Liver (tissue), 3 donors: ENCODE data around the gene KDM4C.

Source experiments
- JUND ChIP-seq, 2 donors: IDR thresholded peaks; 2 replicates each; pipeline ENCODE4 v1.6.1; 2016; ENCODE audit warnings: antibody characterized with exemption in 2 of 2
- RAD21 ChIP-seq, 2 donors: IDR thresholded peaks; 2 replicates each; pipeline ENCODE4 v1.6.1; 2016; ENCODE audit warnings: antibody characterized with exemption in 2 of 2, mild to moderate bottlenecking in 2 of 2
- SP1 ChIP-seq: IDR thresholded peaks from 2 replicates; pipeline ENCODE4 v1.6.1; 2018; ENCODE audit warnings: antibody characterized with exemption, mild to moderate bottlenecking
- TAF1 ChIP-seq: conservative IDR thresholded peaks from 2 replicates; pipeline ENCODE4 v1.6.1; 2016; ENCODE audit warnings: antibody characterized with exemption, mild to moderate bottlenecking
- TF ChIP-seq, protein P1 (sequence below): fragments of 150-350 bp; IDR thresholded peaks from 2 replicates; pipeline ENCODE4 v1.5.1; 2017; ENCODE audit warnings: improper control_type of control experiment, low read depth, low read length; ENCODE audit not compliant: missing input control
- donor health status: healthy.
- donor health status: healthy.

DNA sequence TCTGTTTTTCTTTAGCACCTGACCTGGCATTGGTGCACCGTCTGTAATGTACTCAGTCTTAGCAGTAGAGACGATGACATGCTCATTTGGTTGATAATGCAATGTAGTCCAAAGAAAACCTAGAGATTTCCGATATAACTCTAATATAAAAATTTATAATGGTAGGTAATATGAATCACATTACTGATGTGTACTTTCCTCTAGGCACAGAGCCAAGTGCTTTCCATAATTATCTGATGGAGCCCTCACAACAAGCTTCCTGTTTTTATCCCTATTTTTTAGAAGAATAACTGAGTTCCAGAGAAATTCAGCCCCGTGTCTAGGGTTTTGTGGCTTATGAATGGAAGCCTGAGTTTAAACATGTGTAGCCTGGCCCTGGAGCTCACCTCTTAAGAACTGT, 53.7 kb downstream of the KDM4C start:
- TF ChIP-seq, protein P1, sequence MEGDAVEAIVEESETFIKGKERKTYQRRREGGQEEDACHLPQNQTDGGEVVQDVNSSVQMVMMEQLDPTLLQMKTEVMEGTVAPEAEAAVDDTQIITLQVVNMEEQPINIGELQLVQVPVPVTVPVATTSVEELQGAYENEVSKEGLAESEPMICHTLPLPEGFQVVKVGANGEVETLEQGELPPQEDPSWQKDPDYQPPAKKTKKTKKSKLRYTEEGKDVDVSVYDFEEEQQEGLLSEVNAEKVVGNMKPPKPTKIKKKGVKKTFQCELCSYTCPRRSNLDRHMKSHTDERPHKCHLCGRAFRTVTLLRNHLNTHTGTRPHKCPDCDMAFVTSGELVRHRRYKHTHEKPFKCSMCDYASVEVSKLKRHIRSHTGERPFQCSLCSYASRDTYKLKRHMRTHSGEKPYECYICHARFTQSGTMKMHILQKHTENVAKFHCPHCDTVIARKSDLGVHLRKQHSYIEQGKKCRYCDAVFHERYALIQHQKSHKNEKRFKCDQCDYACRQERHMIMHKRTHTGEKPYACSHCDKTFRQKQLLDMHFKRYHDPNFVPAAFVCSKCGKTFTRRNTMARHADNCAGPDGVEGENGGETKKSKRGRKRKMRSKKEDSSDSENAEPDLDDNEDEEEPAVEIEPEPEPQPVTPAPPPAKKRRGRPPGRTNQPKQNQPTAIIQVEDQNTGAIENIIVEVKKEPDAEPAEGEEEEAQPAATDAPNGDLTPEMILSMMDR, result no peak
- TF ChIP-seq RAD21 (IDR thresholded peaks at IDR 0.05) (no peak), JUND (IDR thresholded peaks at IDR 0.05) (no peak), TAF1 (no peak), SP1 (no peak)
